ENCODE data around the gene DENND1A.

GRCh38 chr9:123392802-123393201 lies 537.1 kb downstream of the DENND1A start:
- TF ChIP-seq CTCF (IDR thresholded peaks at IDR 0.05): no peak
- no peak for TF ChIP-seq POLR2A (IDR thresholded peaks at IDR 0.05)

Data from right lobe of liver (tissue), 4 donors.